K562 (cell line): ENCODE data around the gene DIAPH1. TPM values are rescaled to one million over a fixed set of nuclear protein-coding genes. Genes with fewer than 3 reads are reported as not detected.

Source experiments
- ASH1L ChIP-seq: fragments of 450-650 bp; IDR thresholded peaks from 2 replicates; pipeline ENCODE4 v1.6.1; 2018; ENCODE audit warnings: borderline replicate concordance, mild to moderate bottlenecking, low read depth; ENCODE audit not compliant: partially characterized antibody
- CAMTA2 ChIP-seq: fragments of 250-450 bp; sonication (Bioruptor Pico); conservative IDR thresholded peaks from 2 replicates; pipeline ENCODE4 v1.5.1; 2022
- CHD2 ChIP-seq: IDR thresholded peaks from 2 replicates; pipeline ENCODE4 v1.6.1; 2011; ENCODE audit warnings: low read depth, low read length
- FOS ChIP-seq: IDR thresholded peaks from 3 replicates; pipeline ENCODE4 v1.6.1; 2011; ENCODE audit not compliant: insufficient read length; ENCODE audit errors: extremely low read depth
- GABPB2 ChIP-seq: fragments of 250-450 bp; sonication (Bioruptor Pico); conservative IDR thresholded peaks from 2 replicates; pipeline ENCODE4 v1.5.1; 2021; ENCODE audit warnings: mild to moderate bottlenecking
- MTA3 ChIP-seq: fragments of 450-650 bp; formaldehyde crosslinking; IDR thresholded peaks from 2 replicates; pipeline ENCODE4 v1.6.1; 2017; ENCODE audit warnings: mild to moderate bottlenecking, borderline replicate concordance
- MYNN ChIP-seq, 2 experiments: sonication (generic); formaldehyde crosslinking in 1 of 2; IDR thresholded peaks; 2 replicates each; pipeline versions ENCODE4 v1.5.0 to v1.6.1; 2016 to 2020; ENCODE audit warnings: antibody characterized with exemption in 1 of 2, missing genetic modification reagents in 1 of 2
- POLR2AphosphoS5 ChIP-seq: IDR thresholded peaks from 2 replicates; pipeline ENCODE4 v1.6.1; 2011; ENCODE audit warnings: mild to moderate bottlenecking, low read depth, low read length, moderate library complexity; ENCODE audit not compliant: control insufficient read depth, insufficient read depth
- RBBP5 ChIP-seq: fragments of 200-600 bp; sonication (generic); IDR thresholded peaks from 2 replicates; pipeline ENCODE4 v1.6.1; 2012; ENCODE audit warnings: borderline replicate concordance, mild to moderate bottlenecking, low read length, control low read depth, inconsistent platforms; ENCODE audit not compliant: insufficient read depth, poor library complexity, severe bottlenecking
- SMARCB1 ChIP-seq: IDR thresholded peaks from 2 replicates; pipeline ENCODE4 v1.6.1; 2011; ENCODE audit warnings: improper control_type of control experiment, low read depth; ENCODE audit not compliant: insufficient read length
- SRSF9 ChIP-seq: fragments of 200-400 bp; formaldehyde crosslinking; IDR thresholded peaks from 2 replicates; pipeline ENCODE4 v1.6.1; 2017; ENCODE audit warnings: low read depth, low read length, borderline replicate concordance
- TOE1 ChIP-seq, 2 experiments: fragments of 450-650 bp in 1 of 2; sonication (generic) in 1 of 2; formaldehyde crosslinking in 1 of 2; IDR thresholded peaks; 2 replicates each; pipeline versions ENCODE4 v1.7.1 to v1.8.0; 2016 to 2022; ENCODE audit warnings: borderline replicate concordance in 2 of 2, mild to moderate bottlenecking in 2 of 2, antibody characterized with exemption in 1 of 2, inconsistent platforms in 1 of 2, low read depth in 1 of 2, missing genetic modification reagents in 1 of 2, moderate library complexity in 1 of 2
- TRIM25 ChIP-seq: fragments of 450-650 bp; IDR thresholded peaks from 2 replicates; pipeline ENCODE4 v1.7.0; 2016; ENCODE audit warnings: borderline replicate concordance
- ZNF140 ChIP-seq: fragments of 250-450 bp; sonication (Bioruptor Pico); IDR thresholded peaks from 2 replicates; pipeline ENCODE4 v1.8.0; 2021; ENCODE audit warnings: moderate library complexity, mild to moderate bottlenecking, inconsistent platforms
- ZNF212 ChIP-seq: fragments of 450-650 bp; formaldehyde crosslinking; IDR thresholded peaks from 2 replicates; pipeline ENCODE4 v1.4.0; 2020; ENCODE audit warnings: mild to moderate bottlenecking
- ZNF3 ChIP-seq: fragments of 250-450 bp; sonication (Bioruptor Pico); IDR thresholded peaks from 2 replicates; pipeline ENCODE4 v1.5.0; 2021; ENCODE audit warnings: mild to moderate bottlenecking, moderate library complexity
- ZNF561 ChIP-seq: fragments of 450-650 bp; formaldehyde crosslinking; conservative IDR thresholded peaks from 2 replicates; pipeline ENCODE4 v1.4.0; 2020; ENCODE audit warnings: mild to moderate bottlenecking, moderate library complexity
- polyA plus RNA-seq, 8 experiments: library from polyadenylated mRNA; depleted of rRNA in 4 of 8; stranded (reverse) in 5 of 8; unstranded in 3 of 8; fragments of >200 nt; fragmentation: Nextera tagmentation in 2 of 8; fragmentation: Illumina TruSeq in 1 of 8; extraction: Ambion mirVana in 2 of 8; extraction: Trizol in 1 of 8; gene quantifications; 2 replicates each; pipeline versions ENCODE4 v1.2.1 to v1.2.3, GENCODE V29; 2011 to 2014; ENCODE audit warnings: inconsistent platforms in 1 of 8, missing spikeins in 1 of 8
- total RNA-seq, 7 experiments: library from RNA; depleted of rRNA in 6 of 7; stranded (reverse); fragments of >200 nt in 6 of 7; fragmentation: Illumina TruSeq in 2 of 7; extraction: Trizol in 2 of 7; gene quantifications; 2 replicates each; pipeline versions ENCODE4 v1.2.1 to v1.2.3, GENCODE V29; 2011 to 2021; ENCODE audit warnings: low replicate concordance in 1 of 7
- TF ChIP-seq, protein P1 (sequence below): sonication (generic); formaldehyde crosslinking; IDR thresholded peaks from 2 replicates; pipeline ENCODE4 v1.8.0; 2022; ENCODE audit warnings: mild to moderate bottlenecking, missing genetic modification reagents, borderline replicate concordance
- TF ChIP-seq, protein P2 (sequence below): fragments of 250-450 bp; sonication (Bioruptor Pico); IDR thresholded peaks from 2 replicates; pipeline ENCODE4 v1.4.0; 2020; ENCODE audit warnings: mild to moderate bottlenecking
- TF ChIP-seq, protein P3 (sequence below): fragments of 250-450 bp; sonication (Bioruptor Pico); IDR thresholded peaks from 2 replicates; pipeline ENCODE4 v1.4.0; 2020

DIAPH1 gene
- total and polyA plus RNA-seq, 9 of the 15 experiments (the other 6 are each of a cell fraction or from before 2014, with no cell fraction given), result 60.8 to 328 (median 97.8) TPM

DNA sequence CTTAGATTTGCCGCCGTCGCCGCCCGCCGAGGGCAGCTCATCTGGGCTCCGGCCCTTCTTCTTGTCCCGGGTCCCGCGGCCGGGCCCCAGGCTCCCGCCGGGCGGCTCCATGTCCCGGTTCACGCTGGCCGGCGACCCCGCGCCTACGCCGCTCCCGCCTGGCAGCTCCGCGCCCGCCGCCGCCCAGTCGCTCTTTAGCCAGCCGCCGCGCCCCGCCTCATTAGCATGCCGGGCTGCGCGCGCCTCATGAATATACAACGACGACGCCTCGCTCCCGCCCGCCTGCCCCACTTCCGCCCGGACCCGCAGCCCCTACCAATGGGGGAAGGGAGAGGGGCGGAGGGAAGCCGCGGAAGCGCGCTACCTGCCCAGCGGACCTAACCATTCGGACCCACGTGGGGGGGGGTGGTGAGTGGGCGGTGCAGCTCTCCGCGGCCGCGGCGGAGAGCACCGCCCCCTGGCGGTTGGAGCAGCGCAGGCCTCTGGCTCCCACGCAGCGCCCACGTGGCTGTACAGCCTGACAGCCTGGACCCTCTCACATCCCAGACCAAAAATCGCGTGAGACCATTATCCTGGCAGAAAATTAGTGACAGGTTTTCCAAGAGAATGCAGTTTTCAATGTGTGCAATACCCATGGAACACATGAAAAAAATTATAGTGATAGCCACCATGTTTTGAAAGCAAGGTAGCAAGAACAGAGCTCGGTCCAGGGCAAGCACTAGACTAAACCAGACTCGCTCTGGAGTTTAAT lies at the start of gene DIAPH1 (continued):
- TF ChIP-seq FOS (no peak), POLR2AphosphoS5 (peak; percentile 74; the same call in 1 of the 2 replicates), RBBP5 (peak; percentile 64), ZNF212 (no peak), MTA3 (peak; percentile 73; the same call in 1 of the 2 replicates), GABPB2 (CRISPR knock-in tag) (no peak), TOE1 (IDR thresholded peaks at IDR 0.05; ENCODE audit: borderline replicate concordance) (peak; percentile 80; the same call in 1 of the 2 replicates), TOE1 (CRISPR knock-in tag; IDR thresholded peaks at IDR 0.05; ENCODE audit: borderline replicate concordance, low read depth) (no peak), ZNF3 (CRISPR knock-in tag) (no peak), CHD2 (peak; percentile 53), ZNF140 (no peak), ZNF561 (no peak), SMARCB1 (no peak), TRIM25 (no peak), CAMTA2 (CRISPR knock-in tag) (no peak), ASH1L (peak; percentile 21), SRSF9 (no peak), MYNN (IDR thresholded peaks at IDR 0.05) (no peak), MYNN (CRISPR knock-in tag; IDR thresholded peaks at IDR 0.05) (no peak)
- TF ChIP-seq, protein P1, sequence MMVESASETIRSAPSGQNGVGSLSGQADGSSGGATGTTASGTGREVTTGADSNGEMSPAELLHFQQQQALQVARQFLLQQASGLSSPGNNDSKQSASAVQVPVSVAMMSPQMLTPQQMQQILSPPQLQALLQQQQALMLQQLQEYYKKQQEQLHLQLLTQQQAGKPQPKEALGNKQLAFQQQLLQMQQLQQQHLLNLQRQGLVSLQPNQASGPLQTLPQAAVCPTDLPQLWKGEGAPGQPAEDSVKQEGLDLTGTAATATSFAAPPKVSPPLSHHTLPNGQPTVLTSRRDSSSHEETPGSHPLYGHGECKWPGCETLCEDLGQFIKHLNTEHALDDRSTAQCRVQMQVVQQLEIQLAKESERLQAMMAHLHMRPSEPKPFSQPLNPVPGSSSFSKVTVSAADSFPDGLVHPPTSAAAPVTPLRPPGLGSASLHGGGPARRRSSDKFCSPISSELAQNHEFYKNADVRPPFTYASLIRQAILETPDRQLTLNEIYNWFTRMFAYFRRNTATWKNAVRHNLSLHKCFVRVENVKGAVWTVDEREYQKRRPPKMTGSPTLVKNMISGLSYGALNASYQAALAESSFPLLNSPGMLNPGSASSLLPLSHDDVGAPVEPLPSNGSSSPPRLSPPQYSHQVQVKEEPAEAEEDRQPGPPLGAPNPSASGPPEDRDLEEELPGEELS, result no peak
- TF ChIP-seq, protein P2, sequence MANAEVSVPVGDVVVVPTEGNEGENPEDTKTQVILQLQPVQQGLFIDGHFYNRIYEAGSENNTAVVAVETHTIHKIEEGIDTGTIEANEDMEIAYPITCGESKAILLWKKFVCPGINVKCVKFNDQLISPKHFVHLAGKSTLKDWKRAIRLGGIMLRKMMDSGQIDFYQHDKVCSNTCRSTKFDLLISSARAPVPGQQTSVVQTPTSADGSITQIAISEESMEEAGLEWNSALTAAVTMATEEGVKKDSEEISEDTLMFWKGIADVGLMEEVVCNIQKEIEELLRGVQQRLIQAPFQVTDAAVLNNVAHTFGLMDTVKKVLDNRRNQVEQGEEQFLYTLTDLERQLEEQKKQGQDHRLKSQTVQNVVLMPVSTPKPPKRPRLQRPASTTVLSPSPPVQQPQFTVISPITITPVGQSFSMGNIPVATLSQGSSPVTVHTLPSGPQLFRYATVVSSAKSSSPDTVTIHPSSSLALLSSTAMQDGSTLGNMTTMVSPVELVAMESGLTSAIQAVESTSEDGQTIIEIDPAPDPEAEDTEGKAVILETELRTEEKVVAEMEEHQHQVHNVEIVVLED (CRISPR knock-in tag), result peak; percentile 79
- TF ChIP-seq, protein P3, sequence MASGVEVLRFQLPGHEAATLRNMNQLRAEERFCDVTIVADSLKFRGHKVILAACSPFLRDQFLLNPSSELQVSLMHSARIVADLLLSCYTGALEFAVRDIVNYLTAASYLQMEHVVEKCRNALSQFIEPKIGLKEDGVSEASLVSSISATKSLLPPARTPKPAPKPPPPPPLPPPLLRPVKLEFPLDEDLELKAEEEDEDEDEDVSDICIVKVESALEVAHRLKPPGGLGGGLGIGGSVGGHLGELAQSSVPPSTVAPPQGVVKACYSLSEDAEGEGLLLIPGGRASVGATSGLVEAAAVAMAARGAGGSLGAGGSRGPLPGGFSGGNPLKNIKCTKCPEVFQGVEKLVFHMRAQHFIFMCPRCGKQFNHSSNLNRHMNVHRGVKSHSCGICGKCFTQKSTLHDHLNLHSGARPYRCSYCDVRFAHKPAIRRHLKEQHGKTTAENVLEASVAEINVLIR (CRISPR knock-in tag), result peak; percentile 26; the same call in 1 of the 2 replicates
